Motor neuron (in vitro differentiated cells): ENCODE results near the gene PPP2R5A. TPM values are rescaled to one million over a fixed set of nuclear protein-coding genes. Genes with fewer than 3 reads are reported as not detected.

Experiments
- ATAC-seq, 8 experiments: fragments of 200-7000 bp; cut with Tn5 transposase; replicated peaks in 6 of 8; 2 replicates each; pipeline ENCODE4 v1.8.0; 2021; ENCODE audit warnings: mild to moderate bottlenecking in 8 of 8, moderate library complexity in 8 of 8
- H3K27ac ChIP-seq, 2 donors: fragments of 250-450 bp; sonication (Bioruptor Pico); 2 replicates each; pipeline ENCODE4 v1.9.0; 2021; ENCODE audit warnings: antibody characterized with exemption in 2 of 2, mild to moderate bottlenecking in 2 of 2, moderate library complexity in 1 of 2
- H3K4me1 ChIP-seq, 2 donors: fragments of 250-450 bp; sonication (Bioruptor Pico); replicated peaks in 1 of 2; 2 replicates each; pipeline ENCODE4 v1.6.1; 2021; ENCODE audit warnings: antibody characterized with exemption in 2 of 2, mild to moderate bottlenecking in 2 of 2, moderate library complexity in 1 of 2
- H3K4me3 ChIP-seq, 5 donors: fragments of 250-450 bp; sonication (Bioruptor Pico); 2 replicates each; pipeline ENCODE4 v1.9.0; 2021; ENCODE audit warnings: antibody characterized with exemption in 5 of 5, mild to moderate bottlenecking in 5 of 5, moderate library complexity in 4 of 5
- WGBS, 10 experiments: fragments of 450-650 bp; shearing (Covaris generic); methylation state at CpG; one replicate each; pipeline ENCODE4 v1.0.0; 2022; 5-methylcytosine and 5-hydroxymethylcytosine counted together
- in situ Hi-C, 9 experiments: fragments of 400-800 bp; cut with MboI; loops; one replicate each; pipeline ENCODE4 v1.15.0; 2021; ENCODE audit warnings: low sequenced_read_pairs in 9 of 9, low pct_unique_long_range_greater_than_20kb in 2 of 9; ENCODE audit not compliant: unreplicated experiment in 9 of 9
- total RNA-seq, 8 experiments: library from RNA; unstranded; fragments of 300-600 nt; gene quantifications; 2 replicates each; pipeline versions ENCODE4 v1.2.3 to v1.2.4, GENCODE V29; 2022

Gene PPP2R5A
- total RNA-seq: 10 to 100 TPM in 4 of 8 experiments, 1 to 10 TPM in 4; 6.3 to 14.6 (median 10.1) TPM

DNA sequence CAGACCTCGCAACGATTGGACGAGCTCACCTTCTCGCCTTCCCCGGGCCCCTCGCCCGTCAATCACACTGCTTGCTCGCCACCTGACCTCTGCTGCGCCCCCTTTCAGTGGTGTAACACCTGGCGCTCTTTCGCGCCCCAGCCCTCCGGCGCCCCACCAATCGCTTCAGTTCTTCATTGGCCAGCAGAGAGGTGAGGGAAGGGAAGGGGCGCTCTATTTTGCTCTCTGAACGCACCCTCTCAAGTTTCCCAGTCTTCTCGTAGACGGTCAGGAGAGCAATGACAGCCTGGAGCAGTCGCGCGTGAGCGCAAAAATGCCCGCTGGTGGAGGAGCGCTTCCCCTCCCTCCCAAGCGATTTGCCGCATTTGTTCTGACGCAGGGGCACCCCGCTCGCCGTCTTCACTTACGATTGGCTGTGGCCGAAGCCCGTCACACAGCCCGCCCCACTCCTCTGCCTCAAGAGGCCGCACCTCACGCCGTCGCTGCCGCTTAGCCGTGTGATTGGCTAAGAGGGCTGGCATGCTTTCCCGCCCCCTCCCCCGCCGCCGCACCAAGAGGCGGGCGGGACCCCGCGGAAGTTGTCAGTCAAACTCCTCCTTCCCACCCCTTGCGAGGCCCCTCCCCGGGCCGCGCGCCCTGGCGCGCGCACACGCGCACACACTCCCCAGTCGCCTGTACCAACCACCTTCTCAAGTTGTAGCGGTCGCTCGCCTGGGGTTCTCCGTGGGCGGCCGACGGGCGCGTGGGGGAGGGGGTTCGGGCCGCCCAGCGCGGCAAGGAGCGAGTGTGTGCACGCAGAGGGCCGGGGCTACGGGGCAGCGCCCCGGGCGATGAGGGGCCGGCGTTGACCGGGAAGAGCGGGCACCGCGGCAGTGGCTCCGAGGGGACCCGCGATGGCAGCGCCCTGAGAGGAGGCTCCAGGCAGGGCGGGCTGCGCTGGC is at the start of gene PPP2R5A:
Gene PPP2R5A, plus strand, starts transcription at position 667 of the 941 bp plus-strand sequence. CDS start 701 bp downstream, outside the sequence.
- Histone ChIP-seq H3K4me1 (peaks cover 3 to 10% of the 10 kb centered on the region in 2 donors), H3K4me3 (peak within 1 kb of the TSS; percentile 73 to 88 (median 79)), H3K27ac (peak within 1 kb of the TSS; percentile 0 to 66)
- in situ Hi-C loops: loop anchor here in 1 of 9 experiments (25.0 kb wide), 1 partner anchor 223 kb away; no protein-coding TSS in a partner anchor
- WGBS, 10 experiments: 0 to 5% (median 0%) methylated on average over 1 to 34 of the region's 92 CpGs; no CpG with 5 or more reads in 6 of the 10 experiments
- ATAC-seq: peak; percentile 90 to 96 (median 95)

DNA sequence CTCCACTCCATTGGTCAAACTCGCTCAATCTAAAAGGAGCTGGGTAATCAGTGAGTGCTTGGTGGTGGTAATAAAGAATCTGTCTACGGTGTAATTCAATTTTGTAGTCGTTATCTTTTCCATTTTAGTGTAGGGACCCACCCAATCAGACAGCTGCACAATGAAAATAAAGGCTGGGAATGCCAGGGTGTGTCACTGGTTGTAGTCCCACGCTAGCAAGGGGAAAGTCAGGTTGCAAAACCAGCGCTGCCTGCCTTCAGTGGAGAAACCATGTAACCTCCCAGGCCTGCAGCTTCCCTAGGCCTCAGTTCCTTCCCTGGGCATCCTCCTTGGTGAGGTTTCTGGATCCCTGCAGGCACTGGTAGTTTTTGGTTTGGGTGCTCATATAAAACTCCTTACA is 49.4 kb upstream of the PPP2R5A start:
- no peak overlapping the region for H3K4me3 ChIP-seq
- in situ Hi-C loops: no loop called here
- H3K27ac ChIP-seq: no peak overlapping the region
- peaks cover 0 to 7% of the 10 kb centered on the region in 2 donors for H3K4me1 ChIP-seq
- 27 to 100% (median 89%) methylated on average over 2 to 5 of the region's 5 CpGs; no CpG with 5 or more reads in 3 of the 10 experiments for WGBS, 10 experiments
- peak in 1 of 8 experiments; percentile 58 for ATAC-seq

DNA sequence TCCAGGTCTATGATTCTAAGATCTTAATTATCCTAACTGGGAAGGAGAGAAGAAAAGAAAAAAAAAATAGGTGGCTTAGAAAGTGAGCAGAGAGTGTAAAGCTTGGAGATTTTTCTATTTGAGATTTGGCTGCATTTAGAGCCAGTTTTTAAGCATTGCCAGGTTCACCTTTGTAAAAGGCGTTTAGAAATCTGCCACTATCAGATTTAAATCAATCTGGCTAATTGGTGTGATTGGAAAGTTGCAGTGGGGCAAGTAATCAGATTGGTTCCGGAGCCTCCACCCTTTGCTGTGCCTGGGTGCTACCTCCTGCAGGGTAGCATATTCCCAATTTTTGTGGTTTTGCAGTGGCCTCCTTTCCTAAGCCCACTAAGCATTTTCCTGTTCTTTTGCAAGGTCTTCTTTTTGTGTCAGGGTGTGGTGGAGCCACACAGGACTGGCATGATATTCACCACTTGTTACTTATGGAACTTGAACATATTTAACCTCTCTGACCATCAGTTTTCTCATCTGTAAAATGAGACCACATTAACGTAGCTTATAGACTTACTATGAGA is 48.5 kb upstream of the PPP2R5A start:
- in situ Hi-C loops: no loop called here
- WGBS, 10 experiments: 60 to 100% (median 79%) methylated on average over 1 to 3 of the region's 3 CpGs; no CpG with 5 or more reads in 2 of the 10 experiments

DNA sequence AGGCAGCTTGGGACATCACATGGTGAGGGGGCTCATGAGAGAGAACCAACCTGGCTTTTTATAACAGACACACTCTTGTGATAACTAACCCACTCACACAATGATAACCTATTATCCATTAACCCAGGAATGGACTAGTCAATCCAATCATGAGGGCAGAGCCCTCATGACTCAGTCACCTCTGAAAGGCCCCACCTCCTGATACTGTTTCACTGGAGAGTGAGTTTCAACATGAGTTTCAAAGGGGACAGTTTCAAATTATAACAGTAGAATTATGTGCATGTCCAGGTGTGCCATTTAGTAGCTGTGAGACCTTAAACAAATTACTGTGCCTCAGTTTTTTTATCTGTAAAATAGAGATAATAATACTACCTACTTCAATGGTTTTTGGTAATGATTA is 47.6 kb upstream of the PPP2R5A start:
- H3K27ac ChIP-seq: no peak overlapping the region
- ATAC-seq: no peak
- H3K4me1 ChIP-seq: peaks cover 0 to 7% of the 10 kb centered on the region in 2 donors
- in situ Hi-C loops: no loop called here
- H3K4me3 ChIP-seq: no peak overlapping the region

More for the DNA sequence above, 48.5 kb upstream of the PPP2R5A start:
- Histone ChIP-seq H3K4me1 (peaks cover 0 to 7% of the 10 kb centered on the region in 2 donors), H3K27ac (no peak overlapping the region), H3K4me3 (no peak overlapping the region)
- no peak for ATAC-seq

DNA sequence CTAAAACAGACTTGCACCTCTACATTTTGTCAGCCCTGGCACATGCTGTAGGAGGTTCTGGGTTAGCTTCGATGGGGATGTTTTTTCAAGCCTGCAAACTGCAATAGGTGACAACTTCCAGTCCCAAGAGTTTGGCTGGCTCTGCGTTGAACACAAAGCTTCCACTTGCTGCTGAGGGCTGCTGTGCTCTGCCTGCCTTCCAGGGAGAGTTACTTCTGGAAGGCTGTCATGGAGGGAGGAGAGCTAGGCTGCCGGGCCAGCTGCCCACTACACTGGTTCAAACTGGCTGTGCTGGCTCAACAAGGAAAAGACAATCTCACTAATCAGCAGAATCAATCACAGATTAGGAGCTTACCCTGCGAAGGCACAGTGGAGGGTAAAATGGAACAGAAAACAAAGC is 46.7 kb upstream of the PPP2R5A start:
- in situ Hi-C loops: no loop called here
- peak in 1 of 8 experiments; percentile 32 for ATAC-seq
- H3K4me1 ChIP-seq: peaks cover 0 to 7% of the 10 kb centered on the region in 2 donors
- WGBS, 10 experiments: 20 to 100% (median 66%) methylated on average over 1 to 4 of the region's 4 CpGs; no CpG with 5 or more reads in 1 of the 10 experiments
- no peak overlapping the region for H3K4me3 ChIP-seq
- H3K27ac ChIP-seq: no peak overlapping the region

DNA sequence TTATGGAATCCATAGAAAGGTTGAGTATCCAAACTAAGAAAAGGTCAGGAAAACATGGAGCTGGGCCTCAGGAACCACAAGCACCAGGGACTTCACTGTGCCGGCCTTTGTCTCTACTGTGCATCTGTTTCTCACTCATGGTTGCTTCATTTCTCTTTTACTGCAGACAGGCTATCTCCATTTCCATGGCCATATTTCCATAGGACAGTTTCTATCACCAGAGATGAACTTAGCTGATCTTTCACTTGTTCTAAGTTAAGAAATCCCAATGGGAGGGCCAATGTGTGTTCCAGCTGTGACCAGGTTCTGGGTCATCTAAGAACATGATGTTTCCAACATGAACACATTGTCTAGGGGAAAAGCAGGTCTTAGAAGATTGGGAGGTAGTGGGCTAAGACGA is 43.7 kb upstream of the PPP2R5A start:
- no peaks in the 10 kb centered on the region for H3K4me1 ChIP-seq
- no peak for ATAC-seq
- 69 to 100% (median 92%) methylated on average over 1 to 2 of the region's 2 CpGs; no CpG with 5 or more reads in 1 of the 10 experiments for WGBS, 10 experiments
- H3K4me3 ChIP-seq: no peak overlapping the region
- no peak overlapping the region for H3K27ac ChIP-seq
- in situ Hi-C loops: no loop called here

DNA sequence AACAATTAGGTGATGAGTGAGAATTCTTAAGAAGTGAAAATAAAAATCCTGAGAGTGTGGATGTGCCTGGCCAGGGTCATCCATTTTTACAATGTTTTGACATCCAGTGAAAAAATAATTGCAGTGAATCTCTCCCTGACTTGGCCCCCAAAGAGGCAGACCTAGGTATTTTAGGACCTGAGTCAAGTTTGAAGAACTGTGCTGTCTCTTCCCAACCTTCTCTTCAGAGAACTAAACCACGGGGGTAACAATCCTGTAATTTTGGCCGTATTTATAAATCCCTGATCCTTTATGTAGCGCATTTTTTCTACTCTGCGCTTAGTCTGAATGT is 43.3 kb upstream of the PPP2R5A start:
- Histone ChIP-seq H3K27ac (no peak overlapping the region), H3K4me1 (no peaks in the 10 kb centered on the region), H3K4me3 (no peak overlapping the region)
- no peak for ATAC-seq
- 70 to 100% (median 92%) methylated on average over 2 to 4 of the region's 4 CpGs; no CpG with 5 or more reads in 1 of the 10 experiments for WGBS, 10 experiments
- in situ Hi-C loops: no loop called here

DNA sequence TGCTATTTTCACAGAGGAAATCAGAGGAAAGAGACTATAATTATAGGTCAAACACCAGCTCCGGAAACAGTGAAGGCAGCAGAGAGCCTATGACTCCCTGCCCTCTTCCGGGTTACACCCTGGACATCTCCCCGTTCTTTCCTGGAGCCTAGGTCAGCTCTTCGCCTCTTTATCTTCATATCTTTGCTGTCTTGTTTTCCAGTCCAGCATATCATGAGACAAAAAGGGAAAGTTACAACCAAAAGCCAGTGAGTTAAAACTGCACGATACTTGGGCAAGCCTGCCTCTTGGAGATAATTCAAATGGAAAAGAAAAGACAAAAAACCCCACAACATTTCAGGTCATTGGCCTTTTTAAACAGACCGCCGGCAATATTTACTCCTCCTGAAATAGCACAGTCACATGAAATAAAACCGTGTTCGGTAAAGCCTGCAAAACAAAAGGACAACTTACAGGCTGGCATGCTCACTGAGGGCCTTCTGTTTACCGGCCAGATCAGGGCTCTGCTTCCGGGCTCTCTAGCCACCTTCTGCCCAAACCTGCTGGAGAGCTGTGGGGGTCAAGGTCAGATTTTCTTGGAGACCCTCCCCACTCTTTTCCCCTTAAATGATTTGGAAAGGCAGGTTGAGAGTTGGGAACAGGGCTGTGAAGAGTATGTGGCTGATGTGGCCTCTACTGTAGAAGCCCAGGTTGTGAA is 42.8 kb upstream of the PPP2R5A start:
- H3K4me1 ChIP-seq: peaks cover 0 to 3% of the 10 kb centered on the region in 2 donors
- 64 to 100% (median 83%) methylated on average over 1 to 11 of the region's 11 CpGs for WGBS, 10 experiments
- no peak overlapping the region for H3K27ac ChIP-seq
- ATAC-seq: peak in 2 of 8 experiments; percentile 21 to 72
- no peak overlapping the region for H3K4me3 ChIP-seq
- in situ Hi-C loops: no loop called here

DNA sequence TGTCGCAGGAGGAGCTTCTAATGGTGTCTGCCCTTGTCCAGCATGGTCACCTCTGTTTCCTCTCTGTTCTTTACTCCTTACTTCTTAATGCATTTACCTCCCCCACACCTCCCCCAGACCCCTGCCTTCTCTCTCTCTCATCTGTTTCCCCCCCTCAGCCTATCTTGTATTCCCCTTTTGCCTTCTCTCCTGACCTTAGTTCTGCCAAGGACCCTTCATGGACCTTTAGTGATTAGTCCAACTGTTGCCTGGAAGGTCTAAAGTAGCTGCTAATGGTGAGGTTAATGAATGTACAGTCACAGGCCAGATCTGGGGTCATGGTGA is 42.3 kb upstream of the PPP2R5A start:
- H3K27ac ChIP-seq: no peak overlapping the region
- no peak for ATAC-seq
- H3K4me1 ChIP-seq: peaks cover 0 to 4% of the 10 kb centered on the region in 2 donors
- in situ Hi-C loops: no loop called here
- no peak overlapping the region for H3K4me3 ChIP-seq
- WGBS, 10 experiments: 80 to 100% (median 100%) methylated on average over 1 of the region's 1 CpG; no CpG with 5 or more reads in 7 of the 10 experiments

DNA sequence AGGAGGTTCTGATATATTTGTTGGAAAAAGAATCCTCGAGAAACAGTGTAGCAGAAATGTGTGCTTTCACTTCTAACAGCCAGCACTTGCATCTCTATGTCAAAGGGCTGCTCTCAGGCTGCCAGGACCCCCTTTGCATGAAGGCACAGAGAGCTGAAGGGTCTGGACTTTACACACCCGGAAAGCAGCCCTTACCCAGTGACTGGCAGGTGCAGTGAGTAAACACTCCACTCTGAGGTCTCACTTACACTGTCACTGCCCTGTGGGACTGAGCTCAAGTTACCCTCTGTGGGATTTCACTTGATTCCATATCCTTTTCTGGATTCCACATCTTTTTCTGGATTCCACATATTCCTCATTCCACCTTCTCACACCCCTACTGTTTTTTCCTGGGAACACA is 40.8 kb upstream of the PPP2R5A start:
- H3K27ac ChIP-seq: no peak overlapping the region
- ATAC-seq: no peak
- H3K4me3 ChIP-seq: no peak overlapping the region
- H3K4me1 ChIP-seq: peaks cover 0 to 4% of the 10 kb centered on the region in 2 donors
- 43 to 100% (median 84%) methylated on average over 1 to 2 of the region's 2 CpGs; no CpG with 5 or more reads in 3 of the 10 experiments for WGBS, 10 experiments
- in situ Hi-C loops: no loop called here

DNA sequence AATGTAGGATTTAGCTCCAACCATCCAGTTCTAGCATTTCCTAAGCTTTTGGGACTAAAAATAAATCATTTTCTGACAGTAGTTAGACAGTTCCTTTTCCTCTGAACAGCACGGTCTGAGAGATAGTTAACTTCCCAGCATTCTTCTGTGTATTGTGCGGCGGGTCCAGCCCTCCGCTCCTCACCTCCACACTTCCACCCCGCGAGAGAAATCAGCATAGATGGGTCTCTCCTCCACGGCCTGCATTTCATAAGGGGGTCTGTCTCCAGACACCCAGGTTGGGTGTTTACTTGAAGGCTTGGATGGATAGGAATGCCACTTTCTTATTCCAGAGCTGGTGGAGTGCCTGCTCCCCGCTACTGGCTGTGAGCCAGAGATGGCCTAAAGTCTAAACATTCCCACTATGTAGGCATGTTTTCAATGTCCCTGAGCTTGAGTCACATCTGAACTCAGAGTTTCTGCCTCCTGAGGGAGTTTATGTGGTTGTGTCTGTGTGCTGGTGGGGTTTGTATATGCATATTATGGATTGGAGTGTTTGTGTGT is 38.0 kb upstream of the PPP2R5A start:
- in situ Hi-C loops: no loop called here
- ATAC-seq: peak in 4 of 8 experiments; percentile 48 to 84 (median 53)
- 67 to 100% (median 77%) methylated on average over 2 to 8 of the region's 8 CpGs for WGBS, 10 experiments
- Histone ChIP-seq H3K4me1 (peaks cover 0 to 4% of the 10 kb centered on the region in 2 donors), H3K27ac (no peak overlapping the region), H3K4me3 (no peak overlapping the region)

DNA sequence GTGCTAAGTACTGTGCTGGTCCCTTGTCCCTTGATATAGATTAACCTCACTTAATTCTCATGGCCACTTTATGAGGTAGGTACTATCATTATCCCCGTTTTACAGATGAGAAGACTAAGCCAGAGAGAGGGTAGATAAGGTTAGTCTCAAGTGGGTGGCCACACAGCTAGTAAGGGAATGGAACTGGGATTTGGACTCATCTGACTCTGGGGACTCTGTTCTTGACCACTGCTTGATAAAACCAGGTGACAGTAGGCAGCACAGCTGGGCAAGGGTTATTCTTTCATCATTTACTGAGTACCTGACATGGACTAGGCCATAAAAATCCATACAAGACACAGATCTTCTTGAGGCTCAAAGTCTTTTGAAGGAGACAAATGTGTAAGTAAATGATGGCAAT is 37.2 kb upstream of the PPP2R5A start:
- Histone ChIP-seq H3K4me1 (peaks cover 0 to 4% of the 10 kb centered on the region in 2 donors), H3K4me3 (no peak overlapping the region), H3K27ac (no peak overlapping the region)
- ATAC-seq: no peak
- WGBS, 10 experiments: 0 to 100% (median 83%) methylated on average over 1 of the region's 1 CpG; no CpG with 5 or more reads in 5 of the 10 experiments
- in situ Hi-C loops: no loop called here
